Measurements from ENCODE around the gene FAM32A. TPM values are rescaled to one million over a fixed set of nuclear protein-coding genes. Genes with fewer than 3 reads are reported as not detected.

Gene FAM32A
- polyA plus RNA-seq, 1 experiment, result 156 TPM

DNA sequence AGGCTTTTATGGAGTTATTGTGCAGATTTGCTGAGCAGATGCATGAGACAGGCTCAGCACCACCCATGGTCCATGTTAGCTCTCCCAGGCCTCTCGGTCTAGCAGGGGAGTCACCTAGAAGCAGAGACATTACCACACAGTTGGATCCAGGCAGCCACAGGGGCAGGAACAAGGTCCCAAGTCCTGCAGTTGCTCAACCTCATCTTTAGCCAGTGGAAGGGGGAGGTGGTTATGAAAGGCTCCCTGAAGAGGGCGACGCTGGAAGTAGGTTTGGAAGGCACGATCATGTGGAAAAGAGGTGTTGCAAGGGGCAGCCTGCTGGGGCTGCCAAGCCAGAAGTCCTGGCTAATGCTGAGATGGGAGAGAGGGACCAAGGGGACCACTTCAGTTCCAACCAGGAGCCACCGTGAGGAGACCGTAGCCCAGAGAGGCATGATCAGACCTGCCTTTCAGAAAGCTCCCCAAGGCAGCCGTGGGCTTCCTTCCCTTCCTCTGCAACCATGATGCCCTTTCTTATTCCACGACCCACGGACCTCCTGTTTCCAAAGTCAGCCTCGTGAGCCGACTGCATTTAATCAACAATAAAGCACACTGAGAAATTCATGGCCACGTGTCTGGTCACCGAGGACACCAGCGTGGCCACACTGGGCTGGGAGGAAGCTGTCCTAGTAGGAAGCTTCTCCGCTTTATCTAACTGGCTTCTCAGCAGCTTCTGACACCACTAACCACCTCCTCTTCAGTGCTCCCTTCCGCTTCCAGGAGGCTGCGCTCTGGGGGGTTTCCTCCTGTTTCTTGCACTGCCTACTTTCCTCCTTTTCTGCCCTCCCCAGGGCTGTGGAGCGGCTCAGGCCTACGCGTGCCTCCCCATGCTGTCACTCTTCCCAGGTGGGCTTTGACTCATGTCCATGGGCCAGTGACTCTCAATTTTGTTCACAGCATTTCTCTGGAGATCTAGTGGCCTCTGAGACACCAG is 15.1 kb downstream of the FAM32A start:
- no peak for DNase-seq (ENCODE audit: low read depth)
- TF ChIP-seq CTCF (IDR thresholded peaks at IDR 0.05; ENCODE audit: insufficient read depth, low read depth, low read length), result 0 out of 2 replicates have a peak, but pooled peaks have one; percentile 7
- Histone ChIP-seq H3K4me3 (ENCODE audit: low read depth, low read length) (no peak overlapping the region), H3K36me3 (ENCODE audit: control insufficient read depth, insufficient read depth, low read length) (peaks cover 20% of the 10 kb centered on the region), H3K27me3 (ENCODE audit: control insufficient read depth, insufficient read depth, low read length) (no peaks in the 10 kb centered on the region)
- ChIA-PET POLR2A (no interaction called here), CTCF (interaction anchor here (0.6 kb wide), 1 partner anchor 163 kb away, joined by 3 read pairs; no protein-coding TSS in a partner anchor)

GRCh38 chr19:16201011-16201391 is 15.8 kb downstream of the FAM32A start:
- H3K27me3 ChIP-seq (ENCODE audit: control insufficient read depth, insufficient read depth, low read length), result no peaks in the 10 kb centered on the region
- POLR2A ChIA-PET, result no interaction called here
- CTCF ChIA-PET, result no interaction called here
- H3K36me3 ChIP-seq (ENCODE audit: control insufficient read depth, insufficient read depth, low read length), result peaks cover 25% of the 10 kb centered on the region
- H3K4me3 ChIP-seq (ENCODE audit: low read depth, low read length), result no peak overlapping the region
- no peak for DNase-seq (ENCODE audit: low read depth)
- no peak for TF ChIP-seq CTCF (IDR thresholded peaks at IDR 0.05; ENCODE audit: insufficient read depth, low read depth, low read length)

DNA sequence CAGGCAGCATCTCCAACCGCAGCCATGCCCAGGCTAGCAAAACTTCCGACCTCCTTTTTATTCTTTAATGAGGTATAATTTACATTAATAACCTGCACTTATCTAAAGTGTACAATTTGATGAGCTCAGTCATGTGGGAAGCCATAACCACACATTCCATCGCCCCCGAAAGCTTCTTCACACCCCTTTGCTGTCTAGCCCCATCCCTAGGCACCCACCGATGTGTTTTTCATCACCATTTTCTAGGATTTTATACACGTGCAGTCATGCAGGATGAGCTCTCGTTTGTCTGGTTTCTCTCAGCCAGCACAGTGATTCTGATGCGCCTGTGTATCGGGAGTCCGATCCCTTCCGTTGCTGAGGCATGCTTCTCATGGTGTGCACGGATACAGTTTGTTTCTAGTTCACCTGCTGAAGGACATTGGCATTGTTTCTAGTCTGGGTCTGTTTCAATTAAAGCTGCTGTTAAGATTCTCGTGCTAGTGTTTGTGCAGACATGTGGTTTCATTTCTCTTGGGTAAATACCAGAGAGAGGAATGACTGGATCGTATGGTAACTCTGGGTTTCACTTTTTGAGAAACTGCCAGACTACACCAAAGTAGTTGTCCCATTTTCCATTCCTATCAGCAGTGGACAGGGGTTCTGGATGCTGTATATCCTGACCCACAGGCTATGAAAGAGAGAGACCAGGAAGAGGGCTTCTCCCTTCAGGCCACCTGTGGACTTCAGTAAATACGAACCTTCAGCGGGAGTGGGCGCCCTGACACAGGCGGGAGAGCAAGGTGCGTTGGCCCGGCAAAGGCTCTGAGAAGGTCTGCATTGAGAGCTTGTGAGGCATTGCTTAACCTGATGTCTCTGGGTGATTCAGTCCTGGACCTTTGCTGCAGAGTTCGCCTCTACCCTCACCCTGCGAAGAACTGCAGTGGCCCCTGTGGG is 17.4 kb downstream of the FAM32A start:
- no peak for TF ChIP-seq CTCF (IDR thresholded peaks at IDR 0.05; ENCODE audit: insufficient read depth, low read depth, low read length)
- ChIA-PET POLR2A (no interaction called here), CTCF (no interaction called here)
- peak; percentile 16 for DNase-seq (ENCODE audit: low read depth)
- no peaks in the 10 kb centered on the region for H3K27me3 ChIP-seq (ENCODE audit: control insufficient read depth, insufficient read depth, low read length)
- H3K36me3 ChIP-seq (ENCODE audit: control insufficient read depth, insufficient read depth, low read length), result peaks cover 30% of the 10 kb centered on the region
- H3K4me3 ChIP-seq (ENCODE audit: low read depth, low read length), result no peak overlapping the region

DNA sequence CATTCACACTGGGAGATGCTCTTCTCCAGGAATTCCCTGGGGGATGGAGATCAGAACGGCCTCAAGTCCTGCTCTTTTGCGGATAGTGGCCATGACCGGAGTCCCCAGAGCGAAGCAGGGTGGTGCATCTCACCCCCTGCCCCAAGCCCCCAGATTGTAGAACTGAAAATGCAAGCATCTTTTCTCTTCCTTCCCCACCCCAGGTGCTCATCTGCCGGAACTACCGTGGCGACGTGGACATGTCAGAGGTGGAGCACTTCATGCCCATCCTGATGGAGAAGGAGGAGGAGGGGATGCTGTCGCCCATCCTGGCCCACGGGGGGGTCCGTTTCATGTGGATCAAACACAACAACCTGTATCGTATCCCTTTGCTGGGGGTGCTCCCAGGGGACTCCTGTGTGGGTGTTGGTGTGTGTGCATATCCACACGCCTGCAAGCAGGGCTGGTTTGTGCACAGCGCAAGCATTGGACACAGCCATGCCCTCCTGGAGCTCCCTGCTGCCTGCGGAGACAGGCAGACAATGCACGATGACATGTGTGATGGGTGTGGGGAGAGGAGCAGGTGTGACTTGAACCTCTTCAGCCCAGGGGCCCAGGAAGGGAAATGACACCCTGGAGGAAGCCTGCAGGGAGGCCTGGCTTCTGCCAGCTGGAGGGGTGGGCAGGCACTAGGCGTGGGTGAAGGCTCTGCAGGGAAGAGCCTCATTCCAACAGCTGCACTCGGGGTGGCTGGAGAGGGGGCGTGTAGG is 18.2 kb downstream of the FAM32A start:
- DNase-seq (ENCODE audit: low read depth), result no peak
- H3K36me3 ChIP-seq (ENCODE audit: control insufficient read depth, insufficient read depth, low read length), result peaks cover 35% of the 10 kb centered on the region
- TF ChIP-seq CTCF (IDR thresholded peaks at IDR 0.05; ENCODE audit: insufficient read depth, low read depth, low read length), result no peak
- no peak overlapping the region for H3K4me3 ChIP-seq (ENCODE audit: low read depth, low read length)
- ChIA-PET CTCF (no interaction called here), POLR2A (no interaction called here)
- H3K27me3 ChIP-seq (ENCODE audit: control insufficient read depth, insufficient read depth, low read length), result no peaks in the 10 kb centered on the region

Data from BJ (cell line).